Right renal pelvis (tissue), 4 donors: ENCODE results near the gene PITX2. TPM values are rescaled to one million over a fixed set of nuclear protein-coding genes. Genes with fewer than 3 reads are reported as not detected.

ENCODE experiments used
- DNase-seq, 4 donors: peaks; one replicate each; pipeline ENCODE4 v3.0.0-alpha.2; 2013; ENCODE audit warnings: low read depth in 4 of 4, low spot score in 3 of 4, missing footprints in 1 of 4
- polyA plus RNA-seq, 4 donors: library from polyadenylated mRNA; unstranded; fragments of 120-200 nt; gene quantifications; one replicate each; pipeline ENCODE4 v1.2.1, GENCODE V29; 2013; ENCODE audit not compliant: insufficient read length in 4 of 4

The PITX2 gene
- polyA plus RNA-seq, 4 donors = 2.1 to 2.9 (median 2.7) TPM

DNA sequence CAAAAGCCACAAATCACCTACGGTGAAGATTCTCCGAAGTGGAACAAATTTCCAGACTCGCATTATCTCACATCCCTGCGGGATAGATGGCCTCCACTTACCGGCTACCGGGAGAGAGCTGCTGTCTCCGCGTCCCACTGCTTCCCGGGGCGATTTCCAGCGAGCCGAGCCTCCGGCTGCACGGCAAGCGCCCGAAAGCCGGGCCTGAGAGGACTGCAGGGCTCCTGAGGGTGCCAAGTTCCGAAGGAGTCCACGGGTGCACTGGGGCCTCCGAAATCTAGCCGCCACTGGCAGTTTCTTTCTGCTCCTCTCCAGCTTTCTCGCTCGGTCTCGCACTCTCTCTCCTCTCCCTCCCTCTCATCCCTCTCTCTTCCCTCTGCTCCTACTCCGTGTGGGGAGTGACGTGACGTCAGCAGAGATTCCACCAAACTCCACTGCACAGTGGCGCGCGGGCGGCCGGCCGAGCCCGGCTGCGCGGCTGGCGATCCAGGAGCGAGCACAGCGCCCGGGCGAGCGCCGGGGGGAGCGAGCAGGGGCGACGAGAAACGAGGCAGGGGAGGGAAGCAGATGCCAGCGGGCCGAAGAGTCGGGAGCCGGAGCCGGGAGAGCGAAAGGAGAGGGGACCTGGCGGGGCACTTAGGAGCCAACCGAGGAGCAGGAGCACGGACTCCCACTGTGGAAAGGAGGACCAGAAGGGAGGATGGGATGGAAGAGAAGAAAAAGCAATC, 14.0 kb upstream of the PITX2 start:
- DNase-seq = no peak

- DNase-seq = no peak
Measured at GRCh38 chr4:110636171-110636679, 13.3 kb upstream of the PITX2 start.

- no peak for DNase-seq
Measured at GRCh38 chr4:110635163-110635865, 12.4 kb upstream of the PITX2 start.

DNA sequence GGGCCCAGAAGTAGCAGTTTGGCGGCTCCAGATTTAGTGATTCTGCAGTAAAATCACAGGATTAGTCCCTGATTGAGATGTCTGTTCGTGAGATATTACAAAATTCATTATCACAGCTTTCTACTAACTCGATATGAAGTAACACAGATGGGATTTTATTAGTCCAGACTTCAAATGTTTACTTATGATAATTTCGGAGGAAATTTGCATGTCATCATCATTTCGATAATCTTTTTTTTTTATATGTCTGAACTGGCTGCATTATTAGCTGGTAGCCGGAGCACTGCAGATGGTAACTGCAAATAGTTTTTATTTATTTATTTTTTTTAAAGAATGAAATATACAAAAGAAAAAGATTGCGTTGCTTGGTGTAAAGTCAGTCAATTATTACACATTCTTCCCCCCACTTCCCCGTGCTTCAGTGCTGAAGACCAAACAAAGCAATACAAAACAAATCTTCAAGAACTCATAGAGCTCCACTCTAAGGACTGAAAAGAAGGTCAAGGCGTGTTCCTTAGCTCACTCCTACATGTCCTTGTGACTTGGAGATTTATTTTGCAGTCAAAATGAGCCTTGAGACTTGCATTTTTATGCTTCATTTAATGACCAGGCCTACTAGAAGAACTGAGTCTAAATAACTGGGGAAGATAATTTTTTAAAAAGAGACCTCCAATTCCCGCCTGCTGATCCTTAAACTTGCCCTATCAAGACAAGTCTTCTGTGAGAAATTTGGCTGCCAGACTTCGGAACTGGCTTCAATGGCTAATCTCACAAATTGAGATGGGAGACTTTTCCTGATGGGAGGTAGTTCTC, 11.7 kb upstream of the PITX2 start:
- no peak for DNase-seq

GRCh38 chr4:110633358-110634341, 10.8 kb upstream of the PITX2 start:
- DNase-seq = no peak

DNA sequence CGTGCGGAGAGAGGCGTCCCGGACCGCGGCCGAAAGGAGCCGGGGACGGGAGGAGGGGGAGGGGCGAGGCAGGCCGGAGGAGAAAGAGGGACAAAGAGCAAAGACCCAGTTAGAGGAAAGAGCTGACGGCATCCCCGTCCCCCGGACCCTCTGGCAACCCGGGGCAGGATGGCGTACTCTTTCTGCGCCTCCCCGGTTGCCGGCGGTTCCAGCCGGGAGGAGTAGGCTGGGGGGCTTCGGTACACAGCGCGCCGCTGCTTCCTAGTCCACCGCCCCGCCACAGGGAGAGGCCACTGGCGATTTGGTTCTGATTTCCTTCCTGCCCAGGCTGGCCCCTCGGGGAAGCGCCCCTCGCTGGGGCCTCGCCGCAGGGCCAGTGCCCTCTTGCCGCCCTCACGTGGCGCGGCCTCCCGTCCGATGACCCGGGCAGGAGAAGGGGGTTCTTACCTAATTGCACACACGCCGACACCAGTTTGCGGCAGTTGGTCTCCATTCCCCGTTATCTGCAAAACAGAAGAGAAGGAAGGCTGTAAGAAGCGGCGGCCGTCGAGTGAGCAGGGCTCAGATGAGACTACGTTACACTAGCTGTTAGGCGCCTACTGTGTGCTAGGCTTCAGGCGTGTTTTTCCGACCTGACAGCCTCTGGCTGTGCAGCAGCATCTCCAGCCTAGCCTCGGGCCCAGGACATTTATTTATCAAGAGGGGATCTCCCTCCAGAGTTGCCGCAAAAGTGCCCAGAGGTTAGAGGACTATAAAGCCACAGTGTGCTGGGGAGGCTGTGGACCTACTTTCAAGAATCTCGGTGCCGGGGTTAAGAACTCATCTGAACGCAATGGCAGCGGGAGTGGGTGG, 9.9 kb upstream of the PITX2 start:
- no peak for DNase-seq

GRCh38 chr4:110631584-110632505, 9.0 kb upstream of the PITX2 start:
- peak; percentile 79 to 90 (median 80) for DNase-seq

- DNase-seq = no peak
Measured at GRCh38 chr4:110630688-110631402, 8.0 kb upstream of the PITX2 start.

DNA sequence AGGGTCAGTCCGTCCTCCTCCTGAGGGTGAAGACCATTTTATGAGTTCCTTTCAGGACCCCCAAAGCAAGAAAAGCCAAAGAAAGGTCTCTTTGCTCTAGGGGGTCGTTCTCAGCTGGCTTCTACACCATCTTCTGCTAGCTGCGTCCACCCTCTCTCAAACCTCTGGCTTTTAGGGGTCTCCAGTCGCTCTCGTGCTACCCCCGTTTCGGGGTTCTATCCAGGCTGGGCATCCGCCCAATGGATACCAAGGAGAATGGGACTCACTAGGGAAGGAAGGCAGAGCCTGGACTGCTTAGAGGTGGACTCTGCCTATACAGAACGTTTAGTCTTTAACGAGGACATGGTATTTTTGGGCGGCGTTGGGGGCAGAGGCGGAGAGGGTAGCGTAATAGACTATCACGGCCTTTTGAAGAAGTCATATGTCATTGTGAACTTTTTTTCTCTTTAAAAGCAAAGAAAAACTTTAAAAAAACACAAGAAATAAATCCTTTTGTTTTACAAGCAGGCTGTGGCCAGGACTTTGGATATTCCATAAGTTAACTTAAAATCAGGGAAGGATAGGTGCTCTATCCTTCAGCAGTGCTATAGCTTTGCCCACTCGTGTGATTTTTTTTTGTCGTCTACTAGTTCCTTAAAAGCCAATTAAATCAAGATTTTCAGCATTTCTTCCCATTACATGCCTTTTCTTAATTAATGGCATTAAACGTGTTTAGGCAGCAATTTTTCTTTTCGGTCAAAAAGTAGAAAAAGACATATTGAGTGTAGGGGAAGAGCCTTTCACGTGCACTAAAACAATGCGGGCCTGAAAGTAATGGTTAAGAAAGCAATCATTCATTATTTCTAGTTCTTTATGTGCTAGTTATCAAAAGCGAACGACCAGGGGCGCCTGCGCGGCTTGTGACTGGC, 7.2 kb upstream of the PITX2 start:
- no peak for DNase-seq

DNA sequence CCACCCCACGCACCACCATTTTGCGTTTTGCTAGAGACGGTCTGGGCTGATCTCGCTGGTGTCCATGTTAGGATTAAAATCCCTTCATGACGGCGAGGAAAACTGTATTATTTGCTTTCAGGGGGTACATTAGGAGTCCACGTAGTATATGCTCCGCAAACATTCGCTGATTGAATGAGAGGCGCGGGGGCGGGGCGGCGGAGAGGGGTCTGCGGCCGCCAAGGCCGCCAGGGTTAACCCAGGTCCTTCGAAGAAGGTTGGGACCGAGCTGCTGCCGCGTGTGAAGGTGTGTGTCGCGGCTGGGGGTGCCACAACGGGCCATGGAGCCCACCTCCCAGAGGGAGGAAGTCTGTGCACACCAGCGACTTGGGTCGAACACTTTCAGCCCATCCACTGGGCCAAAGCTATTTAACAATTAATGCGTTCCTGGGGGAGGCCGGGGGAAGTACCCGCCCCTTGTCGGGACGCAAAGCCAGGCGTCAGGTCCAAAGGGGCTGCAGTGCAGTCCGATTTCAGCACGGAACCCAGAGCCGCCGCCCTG, 6.4 kb upstream of the PITX2 start:
- DNase-seq = no peak

GRCh38 chr4:110628663-110629213, 5.9 kb upstream of the PITX2 start:
- no peak for DNase-seq

DNA sequence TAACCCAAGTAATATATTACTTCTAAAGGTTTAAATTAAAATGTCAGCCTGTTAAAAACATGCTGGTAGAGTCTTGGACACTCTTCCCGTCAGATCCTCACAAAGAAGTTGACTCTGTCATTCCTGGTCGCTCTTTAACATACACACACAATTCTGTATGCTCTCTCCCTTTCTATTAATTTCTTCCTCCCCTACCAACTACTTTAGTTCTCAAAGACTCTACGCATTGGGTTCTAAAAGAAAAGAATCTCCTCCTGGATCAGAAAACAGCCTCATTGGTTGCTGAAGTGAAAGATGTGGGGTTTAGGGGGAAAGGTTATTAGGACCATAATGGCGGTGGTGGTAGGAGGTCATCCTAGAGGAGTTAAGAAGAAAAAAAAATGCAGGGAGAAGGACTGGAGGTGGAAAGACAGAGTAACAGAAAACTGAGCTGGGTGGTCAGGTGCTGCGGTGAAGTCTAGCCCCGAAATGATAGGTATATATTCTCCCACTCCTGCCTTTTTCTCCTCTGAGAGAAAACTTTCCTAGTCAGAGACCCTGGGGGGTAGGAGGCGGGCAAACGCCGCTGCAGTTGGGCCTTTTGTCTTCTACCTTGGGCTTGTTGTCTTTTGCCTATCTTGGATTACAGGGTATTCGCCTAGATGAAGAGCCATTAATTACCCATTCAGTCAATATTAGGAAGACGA, 5.2 kb upstream of the PITX2 start:
- DNase-seq = no peak

GRCh38 chr4:110626532-110627153, 3.8 kb upstream of the PITX2 start:
- DNase-seq = no peak

DNA sequence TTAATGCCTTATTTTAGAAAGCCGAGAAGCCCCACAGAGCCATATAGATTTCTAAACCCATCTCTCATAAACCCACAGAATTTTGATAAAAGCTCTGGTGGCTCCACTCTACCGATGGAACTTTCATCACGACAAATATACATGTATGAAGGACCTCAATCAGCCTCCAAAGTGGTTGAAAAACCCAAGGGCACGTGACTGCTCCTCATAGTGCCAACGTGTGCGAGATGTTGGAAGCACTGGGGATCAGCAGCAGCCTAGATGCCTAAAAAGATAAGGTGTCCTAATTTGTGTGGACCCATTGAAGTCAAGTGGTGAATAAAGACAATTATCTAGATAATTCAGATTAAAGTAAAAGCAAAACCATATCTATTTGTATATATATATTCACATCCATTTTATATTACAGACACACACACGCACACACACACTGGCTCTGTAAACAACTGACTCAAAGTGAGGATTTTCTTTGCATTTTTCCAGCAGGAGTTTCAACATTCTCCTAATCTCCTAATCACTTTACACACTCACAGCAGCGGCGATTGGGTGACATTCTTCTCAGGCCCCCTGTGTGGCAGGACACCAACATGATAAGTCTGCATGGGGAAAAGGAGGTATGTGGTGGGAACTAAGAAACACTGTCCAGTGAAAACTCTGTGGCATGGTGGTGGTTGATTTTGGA, 2.8 kb upstream of the PITX2 start:
- DNase-seq = no peak
